Suppressor macrophage treated with lipopolysaccharide for 1 hour (primary cell): Measurements from ENCODE around the gene ZNF689.
"Not testable (repeated sequence)": the region's sequence is repeated elsewhere in the genome, so short reads cannot be mapped to it uniquely, and the experiment has no call there.

Source experiments
- DNase-seq, 3 donors: peaks; one replicate each; pipeline ENCODE4 v3.0.0-alpha.2; 2020 to 2022

Gene ZNF689

GRCh38 chr16:30592871-30593270 is 17.3 kb downstream of the ZNF689 start:
- no peak for DNase-seq

DNA sequence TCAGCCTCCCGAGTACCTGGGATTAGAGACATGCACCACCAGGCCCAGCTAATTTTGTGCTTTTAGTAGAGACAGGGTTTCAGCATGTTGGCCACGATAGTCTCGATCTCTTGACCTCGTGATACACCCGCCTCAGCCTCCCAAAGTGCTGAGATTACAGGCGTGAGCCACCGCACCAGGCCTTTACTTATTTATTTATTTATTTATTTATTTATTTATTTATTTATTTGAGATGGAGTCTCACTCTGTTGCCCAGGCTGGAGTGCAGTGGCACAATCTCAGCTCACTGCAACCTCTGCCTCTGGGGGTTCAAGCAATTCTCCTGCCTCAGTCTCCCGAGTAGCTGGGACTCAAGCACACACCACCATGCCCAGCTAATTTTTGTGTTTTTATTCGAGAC is 19.3 kb downstream of the ZNF689 start:
- DNase-seq = not testable (repeated sequence)

GRCh38 chr16:30589582-30589981 is 20.6 kb downstream of the ZNF689 start:
- DNase-seq = not testable (repeated sequence)

DNA sequence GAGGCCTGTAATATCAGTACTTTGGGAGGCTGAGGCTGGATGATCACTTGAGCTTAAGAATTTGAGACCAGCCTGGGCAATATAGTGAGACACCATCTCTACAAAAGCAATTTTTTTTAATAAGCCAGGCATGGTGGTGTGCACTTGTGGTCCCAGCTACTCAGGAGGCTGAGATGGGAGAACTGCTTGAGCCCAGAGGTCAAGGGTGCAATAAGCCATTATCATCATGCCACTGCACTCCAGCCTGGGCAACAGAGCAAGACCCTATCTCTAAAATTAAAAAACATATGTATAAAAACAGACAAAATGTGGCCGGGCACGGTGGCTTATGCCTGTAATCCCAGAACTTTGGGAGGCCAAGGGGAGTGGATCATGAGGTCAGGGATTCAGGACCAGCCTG is 21.5 kb downstream of the ZNF689 start:
- no peak for DNase-seq

DNA sequence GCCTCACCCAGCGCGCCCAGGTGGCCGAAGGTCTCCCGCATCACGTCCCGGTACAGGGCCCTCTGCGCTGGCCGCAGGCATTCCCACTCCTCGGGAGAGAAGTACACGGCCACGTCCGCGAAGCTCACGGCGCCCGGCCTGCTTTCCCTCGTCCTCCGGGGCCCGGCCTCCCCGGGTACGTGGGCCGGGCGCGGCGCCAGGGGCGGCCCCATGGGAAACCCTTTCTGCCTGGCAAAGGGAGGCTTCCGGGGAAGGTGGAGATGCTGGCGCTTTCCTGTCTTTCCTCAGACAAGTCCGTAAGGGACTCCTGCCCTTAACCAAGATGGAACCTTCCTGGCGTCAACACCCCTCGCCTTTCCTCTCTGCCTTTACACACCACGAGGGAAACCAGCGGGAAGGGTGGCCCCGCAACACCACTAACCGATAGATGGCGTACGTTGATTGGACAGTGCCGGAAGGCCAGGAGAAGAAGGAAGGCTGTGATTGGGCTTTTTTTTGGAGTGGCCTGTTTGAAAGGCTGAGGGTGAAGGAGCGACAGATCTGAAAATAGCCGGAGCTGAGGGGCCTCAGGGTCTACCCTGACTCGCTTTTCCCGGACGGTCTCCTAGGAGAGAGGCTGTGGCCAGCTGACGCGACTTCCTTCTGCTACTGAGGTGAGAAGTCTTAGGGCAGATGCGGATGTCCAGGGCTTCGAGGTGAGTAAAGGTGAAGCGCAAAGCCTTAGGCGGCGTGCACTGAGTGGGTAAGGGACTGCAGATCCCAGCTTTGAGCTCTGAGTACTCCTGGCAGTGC is 24.6 kb downstream of the ZNF689 start, which contains the start of gene ZNF785:
ZNF785 (minus strand) TSS at position 298 of the 792 bp plus-strand sequence; CDS start at position 212, 86 bp downstream.
- peak; percentile 97 to 98 (median 98) for DNase-seq

DNA sequence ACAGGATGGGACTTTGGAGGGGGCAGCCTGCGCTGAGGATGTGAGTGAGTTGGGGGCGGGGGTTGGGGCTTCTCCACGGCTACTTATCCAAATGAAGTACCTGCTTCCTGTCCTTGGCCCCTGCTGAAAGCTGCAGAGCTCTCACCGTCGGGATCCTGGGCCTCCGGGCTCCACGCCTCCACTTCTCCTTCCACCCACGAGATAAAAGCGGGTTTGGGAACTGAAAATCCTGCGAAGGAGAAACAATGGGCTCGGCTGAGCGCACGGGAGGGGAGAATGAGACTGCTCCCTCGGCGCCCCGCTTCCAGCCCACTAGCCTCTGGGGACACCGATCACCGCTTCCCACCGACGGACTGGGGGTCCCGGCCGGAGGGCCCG is 25.2 kb downstream of the ZNF689 start:
- DNase-seq = peak; percentile 59 to 68 (median 60)

DNA sequence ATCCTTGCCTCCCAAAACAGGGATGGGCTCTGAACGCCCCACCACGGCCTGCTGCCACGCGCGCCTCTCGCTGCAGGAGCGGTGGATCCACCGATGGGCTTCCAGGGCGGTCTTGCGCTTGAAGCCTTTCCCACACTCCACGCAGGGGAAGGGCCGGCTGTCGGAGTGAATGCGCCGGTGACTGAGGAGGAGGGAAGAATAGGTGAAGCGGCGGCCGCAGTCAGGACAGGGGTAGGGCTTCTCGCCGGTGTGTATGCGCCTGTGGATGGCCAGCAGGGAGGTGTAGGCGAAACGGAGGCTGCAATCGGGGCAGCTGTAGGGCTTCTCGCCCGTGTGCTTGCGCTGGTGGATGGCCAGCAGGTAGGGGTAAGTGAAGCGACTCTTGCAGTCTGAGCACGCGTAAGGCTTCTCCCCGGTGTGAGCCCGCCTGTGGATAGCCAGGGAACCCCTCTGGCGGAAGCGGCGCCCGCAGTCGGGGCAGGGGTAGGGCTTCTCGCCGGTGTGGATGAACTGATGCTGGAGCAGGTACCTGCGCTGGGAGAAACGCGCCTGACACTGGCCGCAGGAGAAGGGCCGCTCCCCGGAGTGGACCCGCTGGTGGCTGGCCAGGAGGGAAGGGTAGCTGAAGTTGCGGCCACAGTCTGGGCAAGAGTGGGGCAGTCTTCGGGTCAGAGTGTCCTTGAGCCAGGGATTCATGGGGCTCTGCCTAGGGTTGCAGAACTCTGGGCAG is 27.4 kb downstream of the ZNF689 start:
- DNase-seq = no peak

GRCh38 chr16:30581457-30581856 is 28.7 kb downstream of the ZNF689 start:
- DNase-seq = no peak

- DNase-seq = no peak
These were observed 35.5 kb downstream of the ZNF689 start for GRCh38 chr16:30574678-30575077.

GRCh38 chr16:30571445-30572322 is 38.5 kb downstream of the ZNF689 start, which contains the start of gene ZNF688:
ZNF688 (minus strand) TSS chr16:30571714; CDS start chr16:30571629, 85 bp downstream.
- DNase-seq = peak; percentile 94 to 95 (median 95)

DNA sequence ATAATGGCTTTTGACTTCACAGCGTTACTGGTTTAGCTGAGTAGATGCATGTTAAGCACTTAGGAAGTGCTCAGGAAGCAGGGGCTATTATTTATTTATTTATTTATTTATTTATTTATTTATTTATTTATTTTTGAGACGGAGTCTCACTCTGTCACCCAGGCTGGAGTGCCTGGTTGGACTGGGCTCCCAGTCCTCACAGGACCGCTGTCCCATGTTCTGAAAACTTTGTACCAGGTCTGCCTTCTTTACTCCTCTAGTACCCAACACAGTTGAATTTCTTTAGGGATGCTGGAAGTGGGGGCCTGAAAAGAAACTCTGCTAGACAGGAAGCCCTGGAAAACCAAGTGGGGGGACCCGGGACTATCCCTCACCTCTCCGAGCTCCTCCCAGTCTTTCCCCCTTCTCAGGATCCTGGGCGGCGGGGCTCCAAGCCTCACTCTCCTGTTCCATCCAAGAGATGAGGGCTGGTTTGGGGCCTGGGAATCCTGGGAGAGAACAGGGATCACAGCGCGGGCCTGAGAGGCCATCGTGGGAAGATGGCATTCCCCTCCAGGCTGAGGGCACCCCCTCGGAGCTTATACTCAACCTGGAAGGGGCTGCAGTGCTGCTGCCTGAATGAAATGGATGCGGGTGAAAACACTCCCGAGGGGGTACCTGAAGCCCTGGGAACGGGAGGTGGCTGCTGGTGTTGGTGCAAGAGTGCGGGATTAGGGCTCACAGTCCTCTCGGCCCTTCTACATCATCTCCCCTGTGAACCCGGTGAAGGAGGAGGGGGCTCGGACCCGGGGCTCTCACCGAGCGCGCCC is 39.3 kb downstream of the ZNF689 start:
- peak in 2 of 3 donors; percentile 13 to 21 for DNase-seq

GRCh38 chr16:30569746-30570635 is 40.2 kb downstream of the ZNF689 start:
- DNase-seq = no peak

- DNase-seq = no peak
These were observed 40.9 kb downstream of the ZNF689 start for GRCh38 chr16:30569281-30569680.

DNA sequence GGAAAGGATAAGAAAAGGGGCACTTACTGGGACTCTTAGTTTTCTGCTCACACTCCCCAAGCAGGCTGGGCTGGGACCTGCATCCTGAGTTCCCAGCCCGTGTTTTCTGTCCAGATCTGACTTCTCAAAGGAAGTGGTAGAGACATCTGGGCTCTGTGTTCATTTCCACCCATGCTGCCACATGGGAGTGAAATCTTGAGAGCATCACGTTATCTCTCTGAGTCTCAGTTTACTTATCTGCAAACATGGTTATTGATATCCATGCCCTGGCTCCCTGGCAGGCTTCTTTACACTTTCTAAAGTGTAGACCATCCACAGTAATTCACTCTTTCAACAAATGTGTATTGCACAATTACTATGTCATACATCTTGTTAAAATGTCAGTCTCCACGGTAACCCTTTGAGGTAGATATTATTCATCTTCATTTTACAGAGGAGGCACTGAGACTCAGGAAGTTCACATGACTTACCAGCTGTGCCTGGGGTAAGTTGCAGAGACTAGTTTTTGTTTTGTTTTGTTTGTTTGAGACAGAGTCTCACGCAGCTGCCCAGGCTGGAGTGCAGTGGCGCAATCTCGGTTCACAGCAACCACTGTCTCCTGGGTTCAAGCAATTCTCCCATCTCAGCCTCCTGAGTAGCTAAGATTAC is 42.1 kb downstream of the ZNF689 start:
- DNase-seq = peak; percentile 80 to 96 (median 86)

DNA sequence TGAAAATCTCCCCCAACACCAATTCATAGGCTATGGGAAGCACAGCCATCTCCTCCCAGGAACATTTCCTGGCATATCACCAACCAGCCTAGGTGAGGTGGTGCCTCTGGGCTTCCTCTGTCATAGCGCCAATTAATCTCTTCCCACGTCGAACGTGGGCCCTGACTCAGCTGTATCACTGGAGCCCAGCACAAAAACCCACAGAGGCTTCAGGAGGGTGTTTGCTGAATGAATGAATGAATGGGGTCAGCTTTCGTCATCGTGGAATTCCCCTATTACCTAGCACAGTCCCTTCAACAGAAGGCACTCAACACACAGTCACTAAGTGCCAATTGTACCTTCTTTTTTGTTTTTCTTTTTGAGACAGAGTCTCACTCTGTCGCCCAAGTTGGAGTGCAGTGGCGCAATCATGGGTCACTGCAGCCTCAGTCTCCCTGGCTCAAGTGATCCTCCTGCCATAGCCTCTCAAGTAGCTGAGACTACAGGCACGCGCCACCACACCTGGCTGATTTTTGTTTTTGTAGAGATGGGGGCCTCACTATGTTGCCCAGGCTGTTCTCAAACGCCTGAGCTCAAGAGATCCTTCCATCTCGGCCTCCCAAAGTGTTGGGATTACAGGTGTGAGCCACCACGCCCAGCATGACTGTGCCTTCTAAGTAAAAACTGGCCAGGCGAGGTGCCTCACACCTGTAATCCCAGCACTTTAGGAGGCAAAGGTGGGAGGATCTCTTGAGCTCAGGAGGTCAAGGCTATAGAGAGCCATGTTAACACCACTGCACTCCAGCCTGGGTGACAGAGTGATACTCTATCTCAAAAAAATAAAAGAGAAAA is 42.8 kb downstream of the ZNF689 start:
- peak; percentile 50 to 64 (median 53) for DNase-seq

DNA sequence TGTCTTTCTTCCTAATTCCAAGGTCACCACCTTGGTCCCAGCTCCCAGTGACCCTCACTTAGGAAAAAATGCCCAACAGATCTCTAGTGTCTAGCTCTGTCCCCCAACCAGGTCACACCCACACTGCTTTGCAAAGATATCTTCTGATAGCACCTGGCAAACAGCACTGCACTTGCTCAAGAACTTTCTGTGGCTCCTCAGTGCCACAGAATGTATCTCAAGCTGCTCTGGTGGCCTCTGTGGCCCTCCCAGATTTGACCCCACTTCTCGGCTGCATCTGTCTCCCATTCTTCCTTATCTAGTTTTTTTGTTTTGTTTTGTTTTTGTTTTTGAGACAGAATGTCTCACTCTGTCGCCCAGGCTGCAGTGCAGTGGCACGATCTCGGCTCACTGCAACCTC is 43.7 kb downstream of the ZNF689 start:
- DNase-seq = no peak

GRCh38 chr16:30565984-30566383 is 44.2 kb downstream of the ZNF689 start:
- DNase-seq = no peak

DNA sequence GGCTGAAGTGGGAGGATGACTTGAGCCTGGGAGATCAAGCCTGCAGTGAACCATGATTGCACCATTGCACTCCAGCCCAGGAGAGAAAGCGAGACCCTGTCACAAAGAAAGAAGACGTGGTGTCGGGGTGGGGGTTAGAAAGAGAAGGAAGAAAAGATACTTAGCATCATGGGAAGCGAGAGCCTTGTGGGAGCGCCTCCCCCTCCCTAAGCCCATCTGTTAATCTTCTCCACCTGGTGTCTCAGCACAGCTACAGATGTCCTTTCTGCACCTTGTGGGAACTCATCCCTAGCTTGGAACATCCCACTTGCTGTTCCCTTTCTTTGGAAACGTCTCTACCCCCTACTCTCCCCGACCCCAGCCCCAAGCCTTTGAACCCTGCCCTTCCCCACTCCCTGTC is 44.7 kb downstream of the ZNF689 start:
- DNase-seq = no peak

- no peak for DNase-seq
These were observed 48.2 kb downstream of the ZNF689 start for GRCh38 chr16:30562021-30562420.
